GM12873 (cell line): ENCODE measurements around the gene PARP1.

Experiments
- CTCF ChIP-seq: IDR thresholded peaks from 2 replicates; pipeline ENCODE4 v1.5.1; 2012; ENCODE audit warnings: low read depth, mild to moderate bottlenecking, moderate library complexity, low read length, control low read depth; ENCODE audit not compliant: insufficient read depth; ENCODE audit errors: missing control alignments

Gene PARP1

DNA sequence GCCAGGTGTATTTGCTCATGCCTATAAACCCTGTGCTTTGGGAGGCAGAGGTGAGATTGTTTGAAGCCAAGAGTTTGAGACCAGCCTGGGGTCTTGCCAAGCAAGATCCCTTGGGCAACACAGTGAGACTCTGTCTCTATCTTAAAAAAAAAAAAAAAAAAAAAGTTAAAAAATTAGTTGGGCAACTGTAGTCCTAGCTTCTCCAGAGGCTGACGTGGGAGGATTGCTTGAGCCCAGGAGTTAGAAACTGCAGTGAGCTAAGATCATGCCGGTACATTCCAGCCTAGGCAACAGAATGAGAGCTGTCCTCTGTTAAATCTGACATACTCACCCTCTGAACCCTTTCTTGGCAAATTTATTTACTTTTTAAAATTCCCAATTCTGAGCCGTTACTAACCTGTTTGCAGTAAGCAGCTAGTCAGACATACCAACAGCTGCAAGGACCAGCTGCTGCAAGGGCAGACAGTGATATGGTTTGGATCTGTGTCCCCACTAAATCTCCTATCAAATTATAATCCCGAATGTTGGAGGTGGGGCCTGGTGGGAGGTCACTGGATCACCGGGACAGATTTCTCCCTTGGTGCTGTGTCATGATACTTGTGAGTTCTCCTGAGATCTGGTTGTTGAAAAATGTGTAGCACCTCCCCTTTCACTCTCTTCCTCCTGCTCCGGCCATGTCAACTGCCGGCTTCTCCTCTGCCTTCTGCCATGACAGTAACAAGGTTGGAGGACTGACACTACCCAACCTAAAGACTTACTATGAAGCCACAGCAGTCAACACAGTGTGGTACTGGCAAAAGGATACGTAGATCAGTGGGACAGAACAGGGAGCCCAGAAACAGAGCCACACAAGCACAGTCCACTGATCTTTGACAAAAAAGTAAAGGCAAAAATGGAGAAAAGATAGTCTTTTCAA lies 10.6 kb downstream of the PARP1 start:
- no peak for TF ChIP-seq CTCF

DNA sequence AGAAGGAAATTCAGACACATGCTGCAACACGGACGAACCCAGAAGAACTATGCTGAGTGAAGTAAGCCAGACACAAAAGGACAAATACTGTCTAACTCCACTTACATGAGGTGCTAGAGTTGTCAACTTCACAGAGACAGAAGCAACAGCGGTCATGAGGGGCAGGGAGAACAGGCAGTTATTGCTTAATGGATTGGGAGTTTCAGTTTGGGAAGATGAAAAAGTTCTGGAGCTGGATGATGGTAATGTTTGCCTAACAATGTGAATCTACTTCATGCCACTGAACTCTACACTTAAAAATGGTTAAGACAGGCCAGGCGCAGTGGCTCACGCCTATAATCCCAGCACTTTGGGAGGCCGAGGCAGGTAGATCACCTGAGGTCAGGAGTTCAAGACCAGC lies 12.1 kb downstream of the PARP1 start:
- TF ChIP-seq CTCF, result no peak

- no peak for TF ChIP-seq CTCF
These were observed 13.4 kb downstream of the PARP1 start for GRCh38 chr1:226394462-226394861.

- no peak for TF ChIP-seq CTCF
These were observed 17.2 kb downstream of the PARP1 start for GRCh38 chr1:226390681-226391080.

GRCh38 chr1:226388131-226388530 lies 19.8 kb downstream of the PARP1 start:
- TF ChIP-seq CTCF, result no peak

- no peak for TF ChIP-seq CTCF
These were observed 23.2 kb downstream of the PARP1 start for GRCh38 chr1:226384717-226385116.

- no peak for TF ChIP-seq CTCF
These were observed 23.9 kb downstream of the PARP1 start for GRCh38 chr1:226384040-226384439.
